HG03039 (cell line): ENCODE data around the gene AQP10.
"Not testable (repeated sequence)": the region's sequence is repeated elsewhere in the genome, so short reads cannot be mapped to it uniquely, and the experiment has no call there.

Experiments
- ATAC-seq: cut with Tn5 transposase; IDR thresholded peaks from one replicate; pipeline ENCODE4 v1.9.1; 2021; ENCODE audit warnings: mild to moderate bottlenecking, moderate library complexity; ENCODE audit not compliant: unreplicated experiment

AQP10 gene

GRCh38 chr1:154342836-154343472, 22.1 kb downstream of the AQP10 start:
- no peak for ATAC-seq

GRCh38 chr1:154344977-154345837, 24.3 kb downstream of the AQP10 start:
- no peak for ATAC-seq

GRCh38 chr1:154346276-154346917, 25.5 kb downstream of the AQP10 start:
- ATAC-seq: no peak

- no peak for ATAC-seq
Measured at GRCh38 chr1:154347961-154348360, 27.1 kb downstream of the AQP10 start.

GRCh38 chr1:154348429-154349076, 27.7 kb downstream of the AQP10 start:
- ATAC-seq: no peak

- ATAC-seq: no peak
Measured at GRCh38 chr1:154349121-154349520, 28.2 kb downstream of the AQP10 start.

GRCh38 chr1:154350383-154350782, 29.5 kb downstream of the AQP10 start:
- no peak for ATAC-seq

- no peak for ATAC-seq
Measured at GRCh38 chr1:154351363-154352068, 30.6 kb downstream of the AQP10 start.

- no peak for ATAC-seq
Measured at GRCh38 chr1:154352245-154352580, 31.3 kb downstream of the AQP10 start.

- no peak for ATAC-seq
Measured at GRCh38 chr1:154352581-154353459, 31.9 kb downstream of the AQP10 start.

GRCh38 chr1:154353460-154353904, 32.6 kb downstream of the AQP10 start:
- ATAC-seq: no peak

- no peak for ATAC-seq
Measured at GRCh38 chr1:154353966-154354365, 33.1 kb downstream of the AQP10 start.

- ATAC-seq: no peak
Measured at GRCh38 chr1:154358519-154358918, 37.6 kb downstream of the AQP10 start.

- ATAC-seq: no peak
Measured at GRCh38 chr1:154360288-154360687, 39.4 kb downstream of the AQP10 start.

- not testable (repeated sequence) for ATAC-seq
Measured at GRCh38 chr1:154360881-154361280, 40.0 kb downstream of the AQP10 start.

GRCh38 chr1:154361357-154361756, 40.5 kb downstream of the AQP10 start:
- no peak for ATAC-seq

- no peak for ATAC-seq
Measured at GRCh38 chr1:154371436-154371835, 50.5 kb downstream of the AQP10 start.

- ATAC-seq: not testable (repeated sequence)
Measured at GRCh38 chr1:154373777-154374357, 53.0 kb downstream of the AQP10 start.
